Measurements from ENCODE around the gene LAMTOR3. TPM values are rescaled to one million over a fixed set of nuclear protein-coding genes. Genes with fewer than 3 reads are reported as not detected.

The LAMTOR3 gene
- total RNA-seq, 1 experiment from 2014 or later = 30.6 TPM

DNA sequence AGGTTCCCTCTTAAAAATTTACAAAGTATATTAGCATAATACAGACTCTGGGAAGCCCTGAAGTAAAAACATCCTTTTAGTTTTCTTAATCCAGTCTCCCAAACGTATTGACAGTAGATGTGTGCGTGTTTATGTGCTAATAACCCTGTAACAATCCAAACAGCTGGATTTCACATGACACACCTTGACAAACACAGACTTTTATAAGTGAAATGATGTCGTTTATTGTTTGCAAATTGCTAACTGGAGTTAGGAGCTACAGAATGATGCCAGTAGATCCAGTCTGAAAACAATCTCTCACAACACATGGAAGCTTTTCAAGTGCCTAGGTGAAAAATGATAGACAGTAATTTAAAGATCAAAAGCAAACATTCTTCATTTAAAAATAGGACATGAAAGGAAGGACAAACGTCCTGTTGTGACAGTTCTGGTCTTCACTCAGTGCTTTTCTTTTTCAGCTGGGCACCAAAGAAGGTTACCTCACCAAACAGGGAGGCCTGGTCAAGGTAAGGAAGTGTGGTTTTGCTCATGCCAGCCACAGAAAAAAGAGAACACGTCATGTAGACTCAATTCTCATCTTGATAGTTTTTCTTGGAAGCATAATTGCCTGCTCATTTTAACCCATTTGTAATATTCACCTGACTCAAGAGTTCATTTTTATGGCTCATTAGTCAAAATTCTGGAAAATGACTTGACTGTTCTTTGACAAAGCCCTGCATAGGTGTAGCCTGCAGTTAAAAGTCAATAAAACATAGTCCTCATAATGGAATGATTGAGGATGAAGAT, 32.9 kb downstream of the LAMTOR3 start:
- Histone ChIP-seq H3K79me2 (ENCODE audit: insufficient read depth, low read length) (no peaks in the 10 kb centered on the region), H2AFZ (ENCODE audit: low read length) (no peak overlapping the region), H4K8ac (replicated peaks; ENCODE audit: insufficient read length, low read depth, low read length) (no peak overlapping the region), H3K79me1 (ENCODE audit: insufficient read depth, low read depth, low read length, poor library complexity, severe bottlenecking) (no peaks in the 10 kb centered on the region), H2BK15ac (ENCODE audit: low read depth, low read length) (no peak overlapping the region), H3K23me2 (ENCODE audit: insufficient read length, low read depth, low read length, poor library complexity, severe bottlenecking) (no peaks in the 10 kb centered on the region), H4K20me1 (ENCODE audit: control insufficient read depth, insufficient read depth, insufficient read length) (no peaks in the 10 kb centered on the region), H3K27me3 (ENCODE audit: insufficient read depth, low read length) (no peaks in the 10 kb centered on the region), H3K14ac (ENCODE audit: insufficient read depth, low read length) (no peak overlapping the region), H2BK12ac (ENCODE audit: insufficient read length, low read depth, low read length) (no peak overlapping the region), H4K5ac (ENCODE audit: insufficient read length, low read depth, low read length) (no peak overlapping the region), H2AK5ac (ENCODE audit: insufficient read length, low read length) (no peak overlapping the region), H3K27ac (ENCODE audit: insufficient read length, low read depth, low read length) (no peak overlapping the region), H3K4ac (ENCODE audit: low read depth, low read length) (no peak overlapping the region), H3K9me3 (ENCODE audit: control insufficient read depth, low read depth, low read length) (no peaks in the 10 kb centered on the region), H3K9ac (ENCODE audit: extremely low read depth, insufficient read length, low read length) (no peak overlapping the region), H3K18ac (ENCODE audit: insufficient read length, low read depth, low read length) (no peak overlapping the region), H2BK5ac (ENCODE audit: insufficient read length, low read length) (no peak overlapping the region), H2BK20ac (ENCODE audit: low read depth, low read length, poor library complexity, severe bottlenecking) (no peak overlapping the region), H3K4me2 (ENCODE audit: insufficient read depth, insufficient read length, low read length) (no peak overlapping the region), H4K91ac (ENCODE audit: insufficient read length, low read depth, low read length) (no peak overlapping the region), H3T11ph (ENCODE audit: low read length) (no peak overlapping the region), H2BK120ac (ENCODE audit: low read depth, low read length, poor library complexity, severe bottlenecking) (no peak overlapping the region), H3K4me1 (ENCODE audit: insufficient read depth, low read length) (no peaks in the 10 kb centered on the region), H3K23ac (ENCODE audit: insufficient read length, low read depth, low read length) (no peak overlapping the region), H3K56ac (ENCODE audit: insufficient read length, low read depth, low read length) (no peak overlapping the region)
- DNase-seq = no peak
- H3K27me3 Mint-ChIP-seq (ENCODE audit: low read depth) = no peaks in the 10 kb centered on the region
- no CpG with 5 or more reads among the region's 5 CpGs for WGBS (ENCODE audit: extremely low coverage, insufficient read length, low lambda C conversion rate)
- peaks cover 3 to 8% of the 10 kb centered on the region in 2 experiments for H3K4me1 Mint-ChIP-seq
- H3K27ac Mint-ChIP-seq = no peak overlapping the region
- TF ChIP-seq, protein P1, sequence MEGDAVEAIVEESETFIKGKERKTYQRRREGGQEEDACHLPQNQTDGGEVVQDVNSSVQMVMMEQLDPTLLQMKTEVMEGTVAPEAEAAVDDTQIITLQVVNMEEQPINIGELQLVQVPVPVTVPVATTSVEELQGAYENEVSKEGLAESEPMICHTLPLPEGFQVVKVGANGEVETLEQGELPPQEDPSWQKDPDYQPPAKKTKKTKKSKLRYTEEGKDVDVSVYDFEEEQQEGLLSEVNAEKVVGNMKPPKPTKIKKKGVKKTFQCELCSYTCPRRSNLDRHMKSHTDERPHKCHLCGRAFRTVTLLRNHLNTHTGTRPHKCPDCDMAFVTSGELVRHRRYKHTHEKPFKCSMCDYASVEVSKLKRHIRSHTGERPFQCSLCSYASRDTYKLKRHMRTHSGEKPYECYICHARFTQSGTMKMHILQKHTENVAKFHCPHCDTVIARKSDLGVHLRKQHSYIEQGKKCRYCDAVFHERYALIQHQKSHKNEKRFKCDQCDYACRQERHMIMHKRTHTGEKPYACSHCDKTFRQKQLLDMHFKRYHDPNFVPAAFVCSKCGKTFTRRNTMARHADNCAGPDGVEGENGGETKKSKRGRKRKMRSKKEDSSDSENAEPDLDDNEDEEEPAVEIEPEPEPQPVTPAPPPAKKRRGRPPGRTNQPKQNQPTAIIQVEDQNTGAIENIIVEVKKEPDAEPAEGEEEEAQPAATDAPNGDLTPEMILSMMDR (conservative IDR thresholded peaks at IDR 0.05) = no peak
- no peaks in the 10 kb centered on the region for H3K36me3 Mint-ChIP-seq (ENCODE audit: insufficient read depth in 1 of 3, low read depth in 3 of 3)
- H3K9me3 Mint-ChIP-seq = no peaks in the 10 kb centered on the region
- H3K4me3 Mint-ChIP-seq = no peak overlapping the region

All from H9 (cell line).